K562 (cell line): ENCODE measurements around the gene HIKESHI.
A peak's percentile ranks its signal among the peaks of the same experiment; 100 is the strongest.

Experiments
- CBFB ChIP-seq: sonication (generic); formaldehyde crosslinking; IDR thresholded peaks from 2 replicates; pipeline ENCODE4 v1.4.0; 2020; ENCODE audit warnings: mild to moderate bottlenecking, missing genetic modification reagents
- CHCHD3 ChIP-seq: fragments of 250-450 bp; sonication (Bioruptor Pico); IDR thresholded peaks from 2 replicates; pipeline ENCODE4 v2.1.2; 2022; ENCODE audit warnings: mild to moderate bottlenecking
- CTCF ChIP-seq, 3 experiments: IDR thresholded peaks in 2 of 3; conservative IDR thresholded peaks in 1 of 3; 2 replicates each; pipeline ENCODE4 v1.5.1; 2011 to 2012; ENCODE audit warnings: low read length in 3 of 3, mild to moderate bottlenecking in 3 of 3, control low read depth in 2 of 3, improper control_type of control experiment in 1 of 3, inconsistent platforms in 1 of 3, low read depth in 1 of 3, mixed read lengths in 1 of 3, moderate library complexity in 1 of 3; ENCODE audit not compliant: insufficient read depth in 2 of 3
- EWSR1 ChIP-seq: fragments of 450-650 bp; IDR thresholded peaks from 2 replicates; pipeline ENCODE4 v1.6.1; 2018; ENCODE audit warnings: borderline replicate concordance, mild to moderate bottlenecking, low read depth, moderate library complexity; ENCODE audit not compliant: partially characterized antibody
- NCOR1 ChIP-seq: fragments of 450-650 bp; IDR thresholded peaks from 2 replicates; pipeline ENCODE4 v1.6.1; 2016; ENCODE audit warnings: mild to moderate bottlenecking, moderate library complexity
- NFIC ChIP-seq: fragments of 450-650 bp; IDR thresholded peaks from 2 replicates; pipeline ENCODE4 v1.6.1; 2017; ENCODE audit warnings: mild to moderate bottlenecking, inconsistent platforms
- POLR2AphosphoS5 ChIP-seq: IDR thresholded peaks from 2 replicates; pipeline ENCODE4 v1.6.1; 2011; ENCODE audit warnings: mild to moderate bottlenecking, low read depth, low read length, moderate library complexity; ENCODE audit not compliant: control insufficient read depth, insufficient read depth
- PRMT5 ChIP-seq: sonication (generic); formaldehyde crosslinking; IDR thresholded peaks from 2 replicates; pipeline ENCODE4 v1.5.0; 2020; ENCODE audit warnings: missing genetic modification reagents
- ZC3H11A ChIP-seq: IDR thresholded peaks from 2 replicates; pipeline ENCODE4 v1.6.1; 2012; ENCODE audit warnings: low read depth, low read length, improper control_type of control experiment
- ZNF431 ChIP-seq: sonication (generic); formaldehyde crosslinking; IDR thresholded peaks from 2 replicates; pipeline ENCODE4 v1.8.0; 2022; ENCODE audit warnings: mild to moderate bottlenecking, missing genetic modification reagents
- ZNF584 ChIP-seq: fragments of 200-800 bp; sonication (Bioruptor generic); IDR thresholded peaks from 2 replicates; pipeline ENCODE4 v1.6.1; 2016; ENCODE audit warnings: low read depth, mild to moderate bottlenecking, missing genetic modification characterization, missing compliant biosample characterization
- TF ChIP-seq, protein P1 (sequence below): fragments of 250-450 bp; sonication (Bioruptor Pico); IDR thresholded peaks from 2 replicates; pipeline ENCODE4 v1.4.0; 2020; ENCODE audit warnings: mild to moderate bottlenecking
- TF ChIP-seq, protein P2 (sequence below): sonication (generic); formaldehyde crosslinking; IDR thresholded peaks from 2 replicates; pipeline ENCODE4 v1.8.1; 2023; ENCODE audit warnings: mild to moderate bottlenecking, missing genetic modification reagents

- no peak for TF ChIP-seq POLR2AphosphoS5
- TF ChIP-seq CBFB = no peak
- TF ChIP-seq PRMT5 (CRISPR knock-in tag) = no peak
- no peak for TF ChIP-seq NCOR1
- no peak for TF ChIP-seq ZNF584 (CRISPR knock-in tag)
- no peak for TF ChIP-seq ZNF431 (CRISPR knock-in tag)
- TF ChIP-seq, protein P1, sequence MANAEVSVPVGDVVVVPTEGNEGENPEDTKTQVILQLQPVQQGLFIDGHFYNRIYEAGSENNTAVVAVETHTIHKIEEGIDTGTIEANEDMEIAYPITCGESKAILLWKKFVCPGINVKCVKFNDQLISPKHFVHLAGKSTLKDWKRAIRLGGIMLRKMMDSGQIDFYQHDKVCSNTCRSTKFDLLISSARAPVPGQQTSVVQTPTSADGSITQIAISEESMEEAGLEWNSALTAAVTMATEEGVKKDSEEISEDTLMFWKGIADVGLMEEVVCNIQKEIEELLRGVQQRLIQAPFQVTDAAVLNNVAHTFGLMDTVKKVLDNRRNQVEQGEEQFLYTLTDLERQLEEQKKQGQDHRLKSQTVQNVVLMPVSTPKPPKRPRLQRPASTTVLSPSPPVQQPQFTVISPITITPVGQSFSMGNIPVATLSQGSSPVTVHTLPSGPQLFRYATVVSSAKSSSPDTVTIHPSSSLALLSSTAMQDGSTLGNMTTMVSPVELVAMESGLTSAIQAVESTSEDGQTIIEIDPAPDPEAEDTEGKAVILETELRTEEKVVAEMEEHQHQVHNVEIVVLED (CRISPR knock-in tag) = no peak
- TF ChIP-seq ZC3H11A = no peak
- peak; percentile 70 to 88 (median 84) for TF ChIP-seq CTCF (IDR thresholded peaks at IDR 0.05 in 2 of 3, conservative IDR thresholded peaks at IDR 0.05 in 1 of 3; ENCODE audit: insufficient read depth in 2 of 3, low read depth in 1 of 3, low read length in 3 of 3)
- TF ChIP-seq, protein P2, sequence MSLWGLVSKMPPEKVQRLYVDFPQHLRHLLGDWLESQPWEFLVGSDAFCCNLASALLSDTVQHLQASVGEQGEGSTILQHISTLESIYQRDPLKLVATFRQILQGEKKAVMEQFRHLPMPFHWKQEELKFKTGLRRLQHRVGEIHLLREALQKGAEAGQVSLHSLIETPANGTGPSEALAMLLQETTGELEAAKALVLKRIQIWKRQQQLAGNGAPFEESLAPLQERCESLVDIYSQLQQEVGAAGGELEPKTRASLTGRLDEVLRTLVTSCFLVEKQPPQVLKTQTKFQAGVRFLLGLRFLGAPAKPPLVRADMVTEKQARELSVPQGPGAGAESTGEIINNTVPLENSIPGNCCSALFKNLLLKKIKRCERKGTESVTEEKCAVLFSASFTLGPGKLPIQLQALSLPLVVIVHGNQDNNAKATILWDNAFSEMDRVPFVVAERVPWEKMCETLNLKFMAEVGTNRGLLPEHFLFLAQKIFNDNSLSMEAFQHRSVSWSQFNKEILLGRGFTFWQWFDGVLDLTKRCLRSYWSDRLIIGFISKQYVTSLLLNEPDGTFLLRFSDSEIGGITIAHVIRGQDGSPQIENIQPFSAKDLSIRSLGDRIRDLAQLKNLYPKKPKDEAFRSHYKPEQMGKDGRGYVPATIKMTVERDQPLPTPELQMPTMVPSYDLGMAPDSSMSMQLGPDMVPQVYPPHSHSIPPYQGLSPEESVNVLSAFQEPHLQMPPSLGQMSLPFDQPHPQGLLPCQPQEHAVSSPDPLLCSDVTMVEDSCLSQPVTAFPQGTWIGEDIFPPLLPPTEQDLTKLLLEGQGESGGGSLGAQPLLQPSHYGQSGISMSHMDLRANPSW (CRISPR knock-in tag) = no peak
- no peak for TF ChIP-seq CHCHD3 (CRISPR knock-in tag)
- TF ChIP-seq EWSR1 = no peak
- TF ChIP-seq NFIC = no peak; the same call in 1 of the 2 replicates
These were observed 10.4 kb upstream of the HIKESHI start for GRCh38 chr11:86291466-86292262.
